Panc1 (cell line): Measurements from ENCODE around the gene TMEM132E. TPM values are rescaled to one million over a fixed set of nuclear protein-coding genes. Genes with fewer than 3 reads are reported as not detected.

Experiments used
- ATAC-seq: fragments of 200-7000 bp; cut with Tn5 transposase; 2 replicates; pipeline ENCODE4 v1.9.1; 2020; ENCODE audit warnings: mild to moderate bottlenecking, moderate library complexity
- BruUV-seq: library from RNA; stranded (reverse); fragments of 400-500 nt; replicated peaks from 2 replicates; lab custom pipeline; 2021; lab: Mats Ljungman, UMichigan
- CTCF ChIA-PET: fragments of 300-600 bp; sonication (Branson Sonifier 250); formaldehyde crosslinking; loops from one replicate; lab custom pipeline; 2022; ENCODE audit warnings: antibody characterized with exemption; lab: Charles Lee
- POLR2A ChIA-PET: fragments of 300-600 bp; sonication (Branson Sonifier 250); formaldehyde crosslinking; loops from one replicate; lab custom pipeline; 2022; ENCODE audit warnings: antibody characterized with exemption; lab: Charles Lee
- DNase-seq: peaks from one replicate; pipeline ENCODE4 v3.0.0-alpha.2; 2010; ENCODE audit warnings: low read depth, low spot score
- H3K27ac ChIP-seq: 2 replicates; pipeline ENCODE4 v1.5.1; 2011; ENCODE audit warnings: mild to moderate bottlenecking, low read length, inconsistent platforms
- H3K27me3 ChIP-seq: fragments of 200-500 bp; sonication (Bioruptor generic); 2 replicates; pipeline ENCODE4 v1.6.0; 2014; ENCODE audit warnings: low read length, inconsistent platforms; ENCODE audit not compliant: control insufficient read depth, insufficient read depth
- H3K36me3 ChIP-seq: fragments of 200-500 bp; sonication (Bioruptor generic); 2 replicates; pipeline ENCODE4 v1.5.1; 2014; ENCODE audit warnings: inconsistent platforms, mild to moderate bottlenecking, low read length, moderate library complexity; ENCODE audit not compliant: control insufficient read depth, insufficient read depth
- H3K4me1 ChIP-seq: 2 replicates; pipeline ENCODE4 v1.5.1; 2011; ENCODE audit warnings: inconsistent platforms, mild to moderate bottlenecking, low read length, moderate library complexity; ENCODE audit not compliant: control insufficient read depth, insufficient read depth
- H3K4me3 ChIP-seq, 2 experiments: 2 replicates each; pipeline ENCODE4 v1.5.1; 2011 to 2012; ENCODE audit warnings: low read depth in 2 of 2, low read length in 2 of 2, mild to moderate bottlenecking in 2 of 2, inconsistent platforms in 1 of 2, moderate library complexity in 1 of 2
- H3K9me3 ChIP-seq: fragments of 200-500 bp; sonication (Bioruptor generic); 2 replicates; pipeline ENCODE4 v1.5.1; 2014; ENCODE audit warnings: low read depth, mild to moderate bottlenecking, inconsistent platforms, low read length, moderate library complexity; ENCODE audit not compliant: control insufficient read depth, insufficient read depth
- POLR2AphosphoS5 ChIP-seq: IDR thresholded peaks from 2 replicates; pipeline ENCODE4 v1.6.1; 2012; ENCODE audit warnings: mild to moderate bottlenecking, low read depth, low read length, moderate library complexity
- SIN3A ChIP-seq: IDR thresholded peaks from 2 replicates; pipeline ENCODE4 v1.6.1; 2012; ENCODE audit warnings: low read depth, mild to moderate bottlenecking, low read length, moderate library complexity, borderline replicate concordance; ENCODE audit not compliant: insufficient read depth
- TCF7L2 ChIP-seq: IDR thresholded peaks from 2 replicates; pipeline ENCODE4 v1.6.1; 2011; ENCODE audit warnings: mild to moderate bottlenecking, low read depth, low read length, inconsistent platforms
- in situ Hi-C: cut with HindIII; loops from 2 replicates; pipeline ENCODE4 v1.10.0; 2016; ENCODE audit warnings: low sequenced_read_pairs, low pct_unique_long_range_greater_than_20kb
- intact Hi-C: fragments of 100-400 bp; cut with micrococcal nuclease; formaldehyde crosslinking; loops from one replicate; pipeline ENCODE4 v1.10.0; 2022; ENCODE audit not compliant: unreplicated experiment
- total RNA-seq: library from RNA; stranded (reverse); gene quantifications from one replicate; pipeline ENCODE4 v1.2.1, GENCODE V29; 2021; ENCODE audit not compliant: unreplicated experiment
- TF ChIP-seq, protein P1 (sequence below): fragments of 450-650 bp; IDR thresholded peaks from 2 replicates; pipeline ENCODE4 v1.5.1; 2017; ENCODE audit warnings: mild to moderate bottlenecking
- TF ChIP-seq, protein P2 (sequence below), 2 experiments: IDR thresholded peaks; 2 replicates each; pipeline ENCODE4 v1.6.1; 2011 to 2012; ENCODE audit warnings: low read depth in 2 of 2, control low read depth in 1 of 2, low read length in 1 of 2, mild to moderate bottlenecking in 1 of 2, moderate library complexity in 1 of 2; ENCODE audit not compliant: insufficient read depth in 1 of 2

TMEM132E gene
- total RNA-seq, 1 experiment from 2014 or later, result not detected

DNA sequence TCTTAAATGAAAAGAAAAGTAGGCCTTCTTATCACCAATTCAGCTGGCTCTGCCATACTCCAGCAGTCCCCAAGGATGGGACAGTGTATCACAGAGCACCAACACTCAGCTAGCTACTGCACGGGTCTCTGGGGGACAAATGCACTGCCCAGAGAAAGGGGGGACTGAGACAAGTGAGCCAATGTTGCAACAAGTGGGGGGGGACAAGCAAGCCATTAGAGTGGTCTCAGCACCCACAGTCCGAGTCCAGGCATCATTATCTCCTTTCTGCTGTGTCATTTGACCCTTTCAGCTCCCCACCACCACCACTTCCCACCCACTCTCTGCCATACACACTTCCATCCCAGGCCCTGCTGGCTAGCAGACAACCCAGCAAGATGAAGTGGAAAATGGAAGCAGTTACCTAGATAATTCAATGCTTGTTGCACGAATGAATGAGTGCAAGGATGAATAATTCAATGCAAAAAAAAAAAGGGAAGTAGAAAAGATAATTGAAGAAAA, 7.0 kb downstream of the TMEM132E start:
- ATAC-seq (no peak), DNase-seq (no peak)
- H3K27me3 ChIP-seq, result peaks cover 25% of the 10 kb centered on the region
- intact Hi-C loops (no loop called here), in situ Hi-C loops (no loop called here)
- CTCF ChIA-PET, result interaction anchor here (0.7 kb wide), 1 partner anchor 51 kb away, joined by 3 read pairs; no protein-coding TSS in a partner anchor
- H3K4me1 ChIP-seq, result no peaks in the 10 kb centered on the region
- POLR2A ChIA-PET, result interaction anchor here (0.7 kb wide), 1 partner anchor 306 kb away, joined by 3 read pairs; no protein-coding TSS in a partner anchor
- BruUV-seq, result no TSS peak
- TF ChIP-seq, protein P1, sequence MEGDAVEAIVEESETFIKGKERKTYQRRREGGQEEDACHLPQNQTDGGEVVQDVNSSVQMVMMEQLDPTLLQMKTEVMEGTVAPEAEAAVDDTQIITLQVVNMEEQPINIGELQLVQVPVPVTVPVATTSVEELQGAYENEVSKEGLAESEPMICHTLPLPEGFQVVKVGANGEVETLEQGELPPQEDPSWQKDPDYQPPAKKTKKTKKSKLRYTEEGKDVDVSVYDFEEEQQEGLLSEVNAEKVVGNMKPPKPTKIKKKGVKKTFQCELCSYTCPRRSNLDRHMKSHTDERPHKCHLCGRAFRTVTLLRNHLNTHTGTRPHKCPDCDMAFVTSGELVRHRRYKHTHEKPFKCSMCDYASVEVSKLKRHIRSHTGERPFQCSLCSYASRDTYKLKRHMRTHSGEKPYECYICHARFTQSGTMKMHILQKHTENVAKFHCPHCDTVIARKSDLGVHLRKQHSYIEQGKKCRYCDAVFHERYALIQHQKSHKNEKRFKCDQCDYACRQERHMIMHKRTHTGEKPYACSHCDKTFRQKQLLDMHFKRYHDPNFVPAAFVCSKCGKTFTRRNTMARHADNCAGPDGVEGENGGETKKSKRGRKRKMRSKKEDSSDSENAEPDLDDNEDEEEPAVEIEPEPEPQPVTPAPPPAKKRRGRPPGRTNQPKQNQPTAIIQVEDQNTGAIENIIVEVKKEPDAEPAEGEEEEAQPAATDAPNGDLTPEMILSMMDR, result no peak
- TF ChIP-seq SIN3A (no peak), POLR2AphosphoS5 (no peak), TCF7L2 (no peak)
- TF ChIP-seq, protein P2, sequence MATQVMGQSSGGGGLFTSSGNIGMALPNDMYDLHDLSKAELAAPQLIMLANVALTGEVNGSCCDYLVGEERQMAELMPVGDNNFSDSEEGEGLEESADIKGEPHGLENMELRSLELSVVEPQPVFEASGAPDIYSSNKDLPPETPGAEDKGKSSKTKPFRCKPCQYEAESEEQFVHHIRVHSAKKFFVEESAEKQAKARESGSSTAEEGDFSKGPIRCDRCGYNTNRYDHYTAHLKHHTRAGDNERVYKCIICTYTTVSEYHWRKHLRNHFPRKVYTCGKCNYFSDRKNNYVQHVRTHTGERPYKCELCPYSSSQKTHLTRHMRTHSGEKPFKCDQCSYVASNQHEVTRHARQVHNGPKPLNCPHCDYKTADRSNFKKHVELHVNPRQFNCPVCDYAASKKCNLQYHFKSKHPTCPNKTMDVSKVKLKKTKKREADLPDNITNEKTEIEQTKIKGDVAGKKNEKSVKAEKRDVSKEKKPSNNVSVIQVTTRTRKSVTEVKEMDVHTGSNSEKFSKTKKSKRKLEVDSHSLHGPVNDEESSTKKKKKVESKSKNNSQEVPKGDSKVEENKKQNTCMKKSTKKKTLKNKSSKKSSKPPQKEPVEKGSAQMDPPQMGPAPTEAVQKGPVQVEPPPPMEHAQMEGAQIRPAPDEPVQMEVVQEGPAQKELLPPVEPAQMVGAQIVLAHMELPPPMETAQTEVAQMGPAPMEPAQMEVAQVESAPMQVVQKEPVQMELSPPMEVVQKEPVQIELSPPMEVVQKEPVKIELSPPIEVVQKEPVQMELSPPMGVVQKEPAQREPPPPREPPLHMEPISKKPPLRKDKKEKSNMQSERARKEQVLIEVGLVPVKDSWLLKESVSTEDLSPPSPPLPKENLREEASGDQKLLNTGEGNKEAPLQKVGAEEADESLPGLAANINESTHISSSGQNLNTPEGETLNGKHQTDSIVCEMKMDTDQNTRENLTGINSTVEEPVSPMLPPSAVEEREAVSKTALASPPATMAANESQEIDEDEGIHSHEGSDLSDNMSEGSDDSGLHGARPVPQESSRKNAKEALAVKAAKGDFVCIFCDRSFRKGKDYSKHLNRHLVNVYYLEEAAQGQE (IDR thresholded peaks at IDR 0.05; ENCODE audit: insufficient read depth in 1 of 2, low read depth in 2 of 2, low read length in 1 of 2), result no peak
- H3K27ac ChIP-seq, result no peak overlapping the region
- H3K4me3 ChIP-seq, result no peak overlapping the region
- no peaks in the 10 kb centered on the region for H3K36me3 ChIP-seq
- no peaks in the 10 kb centered on the region for H3K9me3 ChIP-seq

DNA sequence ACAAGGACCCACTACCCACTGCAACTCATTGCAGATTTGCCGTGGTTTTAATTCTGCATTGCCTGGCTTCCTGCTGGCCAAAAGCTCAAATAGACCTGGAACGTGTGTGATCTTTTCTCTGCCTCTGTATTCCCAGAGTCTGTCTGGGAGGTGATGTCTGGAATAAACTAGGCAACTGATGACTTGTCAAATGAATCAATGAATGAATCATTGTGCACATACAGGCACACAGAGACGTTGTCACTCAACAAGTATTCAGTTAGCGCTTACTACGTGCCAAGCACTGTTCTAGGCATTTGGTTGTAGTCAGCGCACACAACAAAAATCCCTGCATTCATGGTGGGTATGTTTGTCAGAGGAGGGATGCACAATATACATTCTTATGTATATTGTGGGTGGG, 8.9 kb downstream of the TMEM132E start:
- H3K4me1 ChIP-seq, result no peaks in the 10 kb centered on the region
- H3K9me3 ChIP-seq, result no peaks in the 10 kb centered on the region
- no peaks in the 10 kb centered on the region for H3K36me3 ChIP-seq
- ATAC-seq, result no peak
- H3K4me3 ChIP-seq, result no peak overlapping the region
- no TSS peak for BruUV-seq
- TF ChIP-seq SIN3A (no peak), POLR2AphosphoS5 (no peak), TCF7L2 (no peak)
- TF ChIP-seq, protein P2 (IDR thresholded peaks at IDR 0.05; ENCODE audit: insufficient read depth in 1 of 2, low read depth in 2 of 2, low read length in 1 of 2), result no peak
- TF ChIP-seq, protein P1, result no peak
- in situ Hi-C loops (no loop called here), intact Hi-C loops (no loop called here)
- CTCF ChIA-PET, result no interaction called here
- POLR2A ChIA-PET, result no interaction called here
- H3K27ac ChIP-seq, result no peak overlapping the region
- DNase-seq, result no peak
- H3K27me3 ChIP-seq, result peaks cover 16% of the 10 kb centered on the region
